GM10266 (cell line): Measurements from ENCODE around the gene ST3GAL3.

Source experiments
- DNase-seq: peaks from one replicate; pipeline ENCODE4 v3.0.0; 2012; ENCODE audit errors: extremely low spot score
- TF ChIP-seq, protein P1 (sequence below): IDR thresholded peaks from 2 replicates; pipeline ENCODE4 v1.5.1; 2012; ENCODE audit warnings: mild to moderate bottlenecking, low read depth; ENCODE audit not compliant: control insufficient read depth, insufficient read depth; ENCODE audit errors: missing control alignments

The ST3GAL3 gene

GRCh38 chr1:43766818-43767525, 59.6 kb downstream of the ST3GAL3 start:
- TF ChIP-seq, protein P1, sequence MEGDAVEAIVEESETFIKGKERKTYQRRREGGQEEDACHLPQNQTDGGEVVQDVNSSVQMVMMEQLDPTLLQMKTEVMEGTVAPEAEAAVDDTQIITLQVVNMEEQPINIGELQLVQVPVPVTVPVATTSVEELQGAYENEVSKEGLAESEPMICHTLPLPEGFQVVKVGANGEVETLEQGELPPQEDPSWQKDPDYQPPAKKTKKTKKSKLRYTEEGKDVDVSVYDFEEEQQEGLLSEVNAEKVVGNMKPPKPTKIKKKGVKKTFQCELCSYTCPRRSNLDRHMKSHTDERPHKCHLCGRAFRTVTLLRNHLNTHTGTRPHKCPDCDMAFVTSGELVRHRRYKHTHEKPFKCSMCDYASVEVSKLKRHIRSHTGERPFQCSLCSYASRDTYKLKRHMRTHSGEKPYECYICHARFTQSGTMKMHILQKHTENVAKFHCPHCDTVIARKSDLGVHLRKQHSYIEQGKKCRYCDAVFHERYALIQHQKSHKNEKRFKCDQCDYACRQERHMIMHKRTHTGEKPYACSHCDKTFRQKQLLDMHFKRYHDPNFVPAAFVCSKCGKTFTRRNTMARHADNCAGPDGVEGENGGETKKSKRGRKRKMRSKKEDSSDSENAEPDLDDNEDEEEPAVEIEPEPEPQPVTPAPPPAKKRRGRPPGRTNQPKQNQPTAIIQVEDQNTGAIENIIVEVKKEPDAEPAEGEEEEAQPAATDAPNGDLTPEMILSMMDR: no peak
- DNase-seq: no peak

- TF ChIP-seq, protein P1: no peak
- no peak for DNase-seq
Measured at GRCh38 chr1:43768168-43768567, 60.8 kb downstream of the ST3GAL3 start.

DNA sequence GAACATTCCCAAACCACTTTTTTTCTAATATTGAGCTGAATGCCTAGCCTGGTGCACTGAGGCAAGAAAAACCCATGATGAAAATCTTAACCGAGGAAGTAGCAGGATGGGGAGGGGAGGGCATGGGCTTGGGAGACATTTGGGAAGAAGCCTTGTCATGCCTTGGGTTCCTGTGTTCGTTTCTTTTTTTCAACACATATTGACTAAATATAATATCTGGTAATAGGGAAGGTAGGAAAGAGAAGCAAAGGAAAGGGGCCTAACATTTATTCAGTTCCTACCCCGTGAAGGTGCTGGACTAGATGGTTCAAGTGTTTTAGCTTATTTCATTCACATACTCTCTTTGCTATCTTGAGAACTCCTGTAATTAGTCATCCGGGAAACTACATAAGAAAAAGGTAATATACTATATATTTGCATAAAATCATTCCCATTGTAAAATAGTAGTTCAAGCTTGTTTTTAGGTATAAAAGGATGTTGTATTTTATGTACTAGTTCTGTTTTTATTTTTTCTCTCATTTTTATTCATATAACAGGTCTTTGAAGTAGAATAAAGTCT, 62.1 kb downstream of the ST3GAL3 start:
- DNase-seq: peak; percentile 53
- TF ChIP-seq, protein P1: no peak

DNA sequence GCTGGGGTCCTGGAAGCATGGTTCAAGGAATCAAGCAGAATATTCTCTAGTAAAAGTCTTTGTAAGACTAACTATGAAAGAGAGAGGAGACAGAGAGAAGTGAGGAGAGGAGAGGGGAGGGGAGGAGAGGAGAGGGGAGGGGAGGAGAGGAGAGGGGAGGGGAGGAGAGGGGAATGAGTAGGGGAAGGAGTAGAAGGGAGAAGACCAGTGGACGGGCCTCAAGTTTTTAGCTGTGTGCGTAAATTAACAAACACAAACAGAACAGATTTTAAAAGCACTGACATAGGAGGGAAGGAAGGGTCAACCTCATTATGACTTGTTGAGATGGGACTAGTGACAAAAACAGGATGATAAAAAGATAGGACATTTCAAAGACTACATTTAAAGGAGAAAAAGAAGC, 62.8 kb downstream of the ST3GAL3 start:
- TF ChIP-seq, protein P1: no peak
- DNase-seq: no peak

DNA sequence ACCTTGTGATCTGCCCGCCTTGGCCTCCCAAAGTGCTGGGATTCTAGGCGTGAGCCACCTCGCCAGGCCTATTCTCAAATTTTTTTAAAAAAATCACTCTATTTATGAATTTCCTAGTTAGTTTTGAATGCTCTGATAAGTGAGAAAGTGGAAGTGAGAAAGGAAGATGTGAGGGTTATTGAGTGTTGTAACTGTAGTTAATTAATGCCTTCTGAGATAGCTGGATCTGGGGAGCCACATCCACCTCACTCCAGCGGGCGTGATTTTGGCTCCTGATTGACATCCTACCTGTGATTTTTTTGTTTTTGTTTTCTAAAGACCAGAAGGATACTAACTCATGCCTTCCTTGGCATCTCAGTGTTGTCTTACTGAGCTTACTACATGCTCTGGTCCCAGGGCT, 65.6 kb downstream of the ST3GAL3 start:
- no peak for DNase-seq
- TF ChIP-seq, protein P1: no peak

- TF ChIP-seq, protein P1: no peak
- no peak for DNase-seq
Measured at GRCh38 chr1:43773821-43774220, 66.5 kb downstream of the ST3GAL3 start.

- TF ChIP-seq, protein P1: no peak
- DNase-seq: no peak
Measured at GRCh38 chr1:43774359-43774758, 67.0 kb downstream of the ST3GAL3 start.
